HepG2 (cell line): ENCODE measurements around the gene FSCN2. TPM values are rescaled to one million over a fixed set of nuclear protein-coding genes. Genes with fewer than 3 reads are reported as not detected.
A peak's percentile ranks its signal among the peaks of the same experiment; 100 is the strongest.

Experiments
- BORCS8-MEF2B ChIP-seq: sonication (generic); formaldehyde crosslinking; IDR thresholded peaks from 2 replicates; pipeline ENCODE4 v1.8.0; 2022; ENCODE audit warnings: mild to moderate bottlenecking, missing genetic modification reagents
- FIP1L1 ChIP-seq: fragments of 200-400 bp; formaldehyde crosslinking; IDR thresholded peaks from 2 replicates; pipeline ENCODE4 v1.6.1; 2018; ENCODE audit warnings: low read depth, mild to moderate bottlenecking, low read length, moderate library complexity, borderline replicate concordance; ENCODE audit not compliant: insufficient read depth
- GFI1 ChIP-seq: sonication (generic); formaldehyde crosslinking; IDR thresholded peaks from 2 replicates; pipeline ENCODE4 v1.5.0; 2020; ENCODE audit warnings: missing genetic modification reagents, mild to moderate bottlenecking, borderline replicate concordance
- KDM5B ChIP-seq: sonication (generic); formaldehyde crosslinking; IDR thresholded peaks from 2 replicates; pipeline ENCODE4 v1.4.0; 2020; ENCODE audit warnings: missing genetic modification reagents, mild to moderate bottlenecking, borderline replicate concordance
- KLF16 ChIP-seq, 2 experiments: sonication (generic) in 1 of 2; formaldehyde crosslinking in 1 of 2; IDR thresholded peaks; 2 replicates each; pipeline versions ENCODE4 v1.6.1 to v1.8.0; 2016 to 2023; ENCODE audit warnings: missing genetic modification reagents in 2 of 2, missing compliant biosample characterization in 1 of 2
- MED1 ChIP-seq: sonication (generic); formaldehyde crosslinking; IDR thresholded peaks from 2 replicates; pipeline ENCODE4 v1.4.0; 2020; ENCODE audit warnings: missing genetic modification reagents
- MTA1 ChIP-seq: sonication (generic); formaldehyde crosslinking; IDR thresholded peaks from 2 replicates; pipeline ENCODE4 v1.4.0; 2020; ENCODE audit warnings: missing genetic modification reagents, mild to moderate bottlenecking, borderline replicate concordance
- RBM39 ChIP-seq: fragments of 200-400 bp; formaldehyde crosslinking; IDR thresholded peaks from one replicate; pipeline ENCODE4 v1.6.1; 2018; ENCODE audit warnings: antibody characterized with exemption, mild to moderate bottlenecking, low read depth, low read length; ENCODE audit not compliant: poor library complexity, severe bottlenecking
- SALL1 ChIP-seq: sonication (generic); formaldehyde crosslinking; IDR thresholded peaks from 2 replicates; pipeline ENCODE4 v1.8.0; 2022; ENCODE audit warnings: mild to moderate bottlenecking, missing genetic modification reagents
- U2AF1 ChIP-seq: fragments of 200-400 bp; formaldehyde crosslinking; optimal IDR thresholded peaks from 2 replicates; pipeline ENCODE3; 2017; ENCODE audit warnings: mild to moderate bottlenecking, low read depth, low read length
- ZBTB3 ChIP-seq: sonication (generic); formaldehyde crosslinking; IDR thresholded peaks from 2 replicates; pipeline ENCODE4 v1.4.0; 2020; ENCODE audit warnings: low read depth, mild to moderate bottlenecking, moderate library complexity, missing genetic modification reagents, borderline replicate concordance
- ZFX ChIP-seq: sonication (generic); formaldehyde crosslinking; IDR thresholded peaks from 2 replicates; pipeline ENCODE4 v1.4.0; 2020; ENCODE audit warnings: mild to moderate bottlenecking, low read depth, missing genetic modification reagents, moderate library complexity
- ZNF20 ChIP-seq: sonication (generic); formaldehyde crosslinking; IDR thresholded peaks from 2 replicates; pipeline ENCODE4 v1.4.0; 2020; ENCODE audit warnings: mild to moderate bottlenecking, moderate library complexity, missing genetic modification reagents
- ZNF329 ChIP-seq: sonication (generic); formaldehyde crosslinking; IDR thresholded peaks from 2 replicates; pipeline ENCODE4 v1.9.0; 2021; ENCODE audit warnings: low read depth, mild to moderate bottlenecking, missing genetic modification reagents
- ZNF563 ChIP-seq: sonication (generic); formaldehyde crosslinking; IDR thresholded peaks from 2 replicates; pipeline ENCODE4 v1.8.0; 2022; ENCODE audit warnings: mild to moderate bottlenecking, moderate library complexity, missing genetic modification reagents
- ZNF598 ChIP-seq: sonication (generic); formaldehyde crosslinking; IDR thresholded peaks from 2 replicates; pipeline ENCODE4 v1.5.1; 2020; ENCODE audit warnings: mild to moderate bottlenecking, missing genetic modification reagents, borderline replicate concordance
- ZNF615 ChIP-seq: sonication (generic); formaldehyde crosslinking; IDR thresholded peaks from 2 replicates; pipeline ENCODE4 v1.5.0; 2020; ENCODE audit warnings: mild to moderate bottlenecking, missing genetic modification reagents, borderline replicate concordance
- ZNF772 ChIP-seq: sonication (generic); formaldehyde crosslinking; IDR thresholded peaks from 2 replicates; pipeline ENCODE4 v1.5.0; 2020; ENCODE audit warnings: mild to moderate bottlenecking, missing genetic modification reagents
- polyA plus RNA-seq, 8 experiments: library from polyadenylated mRNA; depleted of rRNA in 3 of 8; stranded (reverse) in 7 of 8; unstranded in 1 of 8; fragments of >200 nt; fragmentation: Illumina TruSeq in 4 of 8; extraction: Trizol in 4 of 8; gene quantifications; 2 replicates each; pipeline versions ENCODE4 v1.2.1 to v1.2.3, GENCODE V29; 2011 to 2016; ENCODE audit warnings: low read depth in 4 of 8, missing spikeins in 1 of 8, mixed read lengths in 1 of 8; ENCODE audit not compliant: insufficient read depth in 1 of 8
- total RNA-seq, 5 experiments: library from RNA; depleted of rRNA; stranded (reverse); fragments of >200 nt; fragmentation: Illumina TruSeq; extraction: Trizol; gene quantifications; 2 replicates each; pipeline ENCODE4 v1.2.3, GENCODE V29; 2016; ENCODE audit warnings: low read depth in 1 of 5
- TF ChIP-seq, protein P1 (sequence below): sonication (generic); formaldehyde crosslinking; IDR thresholded peaks from 2 replicates; pipeline ENCODE4 v1.4.0; 2020; ENCODE audit warnings: low read depth, mild to moderate bottlenecking, missing genetic modification reagents
- TF ChIP-seq, protein P2 (sequence below): sonication (generic); formaldehyde crosslinking; IDR thresholded peaks from 2 replicates; pipeline ENCODE4 v1.4.0; 2020; ENCODE audit warnings: mild to moderate bottlenecking, low read depth, missing genetic modification reagents
- TF ChIP-seq, protein P3 (sequence below): sonication (generic); formaldehyde crosslinking; IDR thresholded peaks from 2 replicates; pipeline ENCODE4 v1.5.0; 2020; ENCODE audit warnings: missing genetic modification reagents

The FSCN2 gene
- total and polyA plus RNA-seq, 2 of the 13 experiments (the other 11 are each of a cell fraction or from before 2014, with no cell fraction given), result 0.09 TPM; not detected in 1

GRCh38 chr17:81519284-81520020 is 8.7 kb upstream of the FSCN2 start (continued):
- TF ChIP-seq, protein P1, sequence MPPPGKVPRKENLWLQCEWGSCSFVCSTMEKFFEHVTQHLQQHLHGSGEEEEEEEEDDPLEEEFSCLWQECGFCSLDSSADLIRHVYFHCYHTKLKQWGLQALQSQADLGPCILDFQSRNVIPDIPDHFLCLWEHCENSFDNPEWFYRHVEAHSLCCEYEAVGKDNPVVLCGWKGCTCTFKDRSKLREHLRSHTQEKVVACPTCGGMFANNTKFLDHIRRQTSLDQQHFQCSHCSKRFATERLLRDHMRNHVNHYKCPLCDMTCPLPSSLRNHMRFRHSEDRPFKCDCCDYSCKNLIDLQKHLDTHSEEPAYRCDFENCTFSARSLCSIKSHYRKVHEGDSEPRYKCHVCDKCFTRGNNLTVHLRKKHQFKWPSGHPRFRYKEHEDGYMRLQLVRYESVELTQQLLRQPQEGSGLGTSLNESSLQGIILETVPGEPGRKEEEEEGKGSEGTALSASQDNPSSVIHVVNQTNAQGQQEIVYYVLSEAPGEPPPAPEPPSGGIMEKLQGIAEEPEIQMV (CRISPR knock-in tag), result 0 out of 2 replicates have a peak, but pooled peaks have one; percentile 55
- no peak for TF ChIP-seq ZNF615
- TF ChIP-seq ZNF598 (CRISPR knock-in tag), result peak; percentile 7; the same call in 1 of the 2 replicates
- TF ChIP-seq ZNF563 (CRISPR knock-in tag), result 0 out of 2 replicates have a peak, but pooled peaks have one; percentile 11
- peak; percentile 35; the same call in 1 of the 2 replicates for TF ChIP-seq BORCS8-MEF2B (CRISPR knock-in tag)
- TF ChIP-seq ZNF20 (CRISPR knock-in tag), result no peak
- TF ChIP-seq RBM39, result peak; percentile 53
- peak; percentile 11; the same call in 1 of the 2 replicates for TF ChIP-seq MED1 (CRISPR knock-in tag)
- TF ChIP-seq U2AF1, result peak; percentile 13
- TF ChIP-seq, protein P2, sequence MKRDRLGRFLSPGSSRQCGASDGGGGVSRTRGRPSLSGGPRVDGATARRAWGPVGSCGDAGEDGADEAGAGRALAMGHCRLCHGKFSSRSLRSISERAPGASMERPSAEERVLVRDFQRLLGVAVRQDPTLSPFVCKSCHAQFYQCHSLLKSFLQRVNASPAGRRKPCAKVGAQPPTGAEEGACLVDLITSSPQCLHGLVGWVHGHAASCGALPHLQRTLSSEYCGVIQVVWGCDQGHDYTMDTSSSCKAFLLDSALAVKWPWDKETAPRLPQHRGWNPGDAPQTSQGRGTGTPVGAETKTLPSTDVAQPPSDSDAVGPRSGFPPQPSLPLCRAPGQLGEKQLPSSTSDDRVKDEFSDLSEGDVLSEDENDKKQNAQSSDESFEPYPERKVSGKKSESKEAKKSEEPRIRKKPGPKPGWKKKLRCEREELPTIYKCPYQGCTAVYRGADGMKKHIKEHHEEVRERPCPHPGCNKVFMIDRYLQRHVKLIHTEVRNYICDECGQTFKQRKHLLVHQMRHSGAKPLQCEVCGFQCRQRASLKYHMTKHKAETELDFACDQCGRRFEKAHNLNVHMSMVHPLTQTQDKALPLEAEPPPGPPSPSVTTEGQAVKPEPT (CRISPR knock-in tag), result peak; percentile 95
- 0 out of 2 replicates have a peak, but pooled peaks have one; percentile 76 for TF ChIP-seq FIP1L1
- peak; percentile 70; the same call in 1 of the 2 replicates for TF ChIP-seq KDM5B (CRISPR knock-in tag)
- TF ChIP-seq, protein P3, sequence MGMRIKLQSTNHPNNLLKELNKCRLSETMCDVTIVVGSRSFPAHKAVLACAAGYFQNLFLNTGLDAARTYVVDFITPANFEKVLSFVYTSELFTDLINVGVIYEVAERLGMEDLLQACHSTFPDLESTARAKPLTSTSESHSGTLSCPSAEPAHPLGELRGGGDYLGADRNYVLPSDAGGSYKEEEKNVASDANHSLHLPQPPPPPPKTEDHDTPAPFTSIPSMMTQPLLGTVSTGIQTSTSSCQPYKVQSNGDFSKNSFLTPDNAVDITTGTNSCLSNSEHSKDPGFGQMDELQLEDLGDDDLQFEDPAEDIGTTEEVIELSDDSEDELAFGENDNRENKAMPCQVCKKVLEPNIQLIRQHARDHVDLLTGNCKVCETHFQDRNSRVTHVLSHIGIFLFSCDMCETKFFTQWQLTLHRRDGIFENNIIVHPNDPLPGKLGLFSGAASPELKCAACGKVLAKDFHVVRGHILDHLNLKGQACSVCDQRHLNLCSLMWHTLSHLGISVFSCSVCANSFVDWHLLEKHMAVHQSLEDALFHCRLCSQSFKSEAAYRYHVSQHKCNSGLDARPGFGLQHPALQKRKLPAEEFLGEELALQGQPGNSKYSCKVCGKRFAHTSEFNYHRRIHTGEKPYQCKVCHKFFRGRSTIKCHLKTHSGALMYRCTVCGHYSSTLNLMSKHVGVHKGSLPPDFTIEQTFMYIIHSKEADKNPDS, result peak; percentile 34; the same call in 1 of the 2 replicates
- peak in 1 of 2 experiments; percentile 57; a peak in 1 of 4 replicates for TF ChIP-seq KLF16 (CRISPR knock-in tag; IDR thresholded peaks at IDR 0.05)
- TF ChIP-seq ZNF772 (CRISPR knock-in tag), result 0 out of 2 replicates have a peak, but pooled peaks have one; percentile 28
- peak; percentile 60 for TF ChIP-seq SALL1 (CRISPR knock-in tag)
- TF ChIP-seq MTA1 (CRISPR knock-in tag), result peak; percentile 58; the same call in 1 of the 2 replicates
- TF ChIP-seq ZNF329, result no peak
- TF ChIP-seq GFI1 (CRISPR knock-in tag), result no peak
- TF ChIP-seq ZFX (CRISPR knock-in tag), result peak; percentile 79
- 0 out of 2 replicates have a peak, but pooled peaks have one; percentile 38 for TF ChIP-seq ZBTB3 (CRISPR knock-in tag)
